Stimulated activated CD8-positive, alpha-beta memory T cell treated with anti-CD3 and anti-CD28 coated beads, Interleukin-12 subunit alpha, Interleukin-12 subunit beta, amount 100 ng/mL, for 24 hours (primary cell): Measurements from ENCODE around the gene BBS5.

Experiments used
- DNase-seq: peaks from one replicate; pipeline ENCODE4 v3.0.0-alpha.2; 2020; ENCODE audit errors: extremely low read depth

Gene BBS5

GRCh38 chr2:169546756-169547155 lies 67.5 kb downstream of the BBS5 start:
- DNase-seq: no peak
